Stomach (tissue), 9 donors: Measurements from ENCODE around the gene POLR3K. TPM values are rescaled to one million over a fixed set of nuclear protein-coding genes. Genes with fewer than 3 reads are reported as not detected.
A peak's percentile ranks its signal among the peaks of the same experiment; 100 is the strongest.

ENCODE experiments used
- DNase-seq, 2 donors: peaks; one replicate each; pipeline versions ENCODE4 v3.0.0 to v3.0.0-alpha.2; 2013 to 2019
- H3K27ac ChIP-seq, 5 donors: fragments of 200-600 bp in 4 of 5; sonication (generic) in 4 of 5; one replicate each; pipeline ENCODE4 v1.5.1; 2013 to 2019; ENCODE audit warnings: mild to moderate bottlenecking in 1 of 5, moderate library complexity in 1 of 5
- H3K27me3 ChIP-seq, 3 donors: fragments of 200-600 bp; sonication (generic); one replicate each; pipeline ENCODE4 v1.5.1; 2017 to 2019; ENCODE audit warnings: mixed run types in 1 of 3
- H3K36me3 ChIP-seq, 4 donors: fragments of 200-600 bp; sonication (generic); 1 replicate in 3 of 4; 2 replicates in 1 of 4; pipeline ENCODE4 v1.5.1; 2016 to 2019
- H3K4me1 ChIP-seq, 4 donors: fragments of 200-600 bp; sonication (generic); one replicate each; pipeline ENCODE4 v1.5.1; 2016 to 2019
- H3K4me3 ChIP-seq, 4 donors: fragments of 200-600 bp; sonication (generic) in 3 of 4; one replicate each; pipeline ENCODE4 v1.5.1; 2016 to 2019; ENCODE audit warnings: mild to moderate bottlenecking in 1 of 4
- H3K9me3 ChIP-seq, 4 donors: fragments of 200-600 bp; sonication (generic); one replicate each; pipeline ENCODE4 v1.5.1; 2016 to 2019
- CTCF ChIP-seq, 7 experiments: fragments of 450-650 bp in 4 of 7; fragments of 200-600 bp in 3 of 7; sonication (generic) in 3 of 7; IDR thresholded peaks; one replicate each; pipeline ENCODE4 v1.5.1; 2016 to 2019; ENCODE audit warnings: antibody characterized with exemption in 7 of 7, control low read depth in 2 of 7, mild to moderate bottlenecking in 1 of 7
- EP300 ChIP-seq: sonication (generic); formaldehyde crosslinking; IDR thresholded peaks from one replicate; pipeline ENCODE4 v1.6.1; 2017; ENCODE audit warnings: antibody characterized with exemption
- POLR2A ChIP-seq, 4 donors: fragments of 450-650 bp; IDR thresholded peaks; one replicate each; pipeline ENCODE4 v1.6.1; 2016; ENCODE audit warnings: antibody characterized with exemption in 4 of 4, control low read depth in 2 of 4, mild to moderate bottlenecking in 1 of 4, moderate library complexity in 1 of 4
- POLR2AphosphoS5 ChIP-seq, 3 donors: sonication (generic); formaldehyde crosslinking; IDR thresholded peaks; one replicate each; pipeline ENCODE4 v1.6.1; 2016; ENCODE audit warnings: antibody characterized with exemption in 3 of 3
- WGBS, 5 donors: extraction: QIAGEN DNeasy Blood & Tissue Kit in 3 of 5; methylation state at CpG; one replicate each; pipeline versions ENCODE4 v1.1.5 to v1.1.7; 2013 to 2018; 5-methylcytosine and 5-hydroxymethylcytosine counted together
- intact Hi-C: fragments of 100-400 bp; cut with DNase I; formaldehyde crosslinking; loops from one replicate; pipeline ENCODE4 v1.15.1; 2023; ENCODE audit warnings: low total_unique reads
- polyA plus RNA-seq, 3 donors: library from polyadenylated mRNA; stranded (reverse); fragments of 200-250 nt; gene quantifications; one replicate each; pipeline ENCODE4 v1.2.3, GENCODE V29; 2013
- total RNA-seq, 5 donors: library from RNA; depleted of rRNA; stranded (reverse); fragments of >200 nt; gene quantifications; one replicate each; pipeline versions ENCODE4 v1.1.0 to v1.2.3, GENCODE V29; 2014 to 2016
- donor health status: healthy with polysubstance abuse.
- donor health status: Bipolar disorder and iron deficiency.
- donor health status: healthy.

The POLR3K gene
- total and polyA plus RNA-seq, 8 donors: 2.2 to 13.3 (median 8.1) TPM; not detected in 2

- Histone ChIP-seq H3K4me1 (peaks cover 0 to 24% (median 15%) of the 10 kb centered on the region in 4 donors), H3K27ac (peak overlapping the region in 2 of 5 donors; percentile 11 to 57), H3K9me3 (no peaks in the 10 kb centered on the region), H3K36me3 (peaks cover 7 to 54% (median 47%) of the 10 kb centered on the region in 4 donors), H3K27me3 (no peaks in the 10 kb centered on the region), H3K4me3 (no peak overlapping the region)
- WGBS, 5 donors: 82 to 90% (median 89%) methylated on average over 4 to 5 of the region's 5 CpGs
- intact Hi-C loops: no loop called here
- DNase-seq: no peak
- TF ChIP-seq POLR2A (IDR thresholded peaks at IDR 0.05) (no peak), EP300 (no peak)
Observed at GRCh38 chr16:100989-101388, 47.6 kb upstream of the POLR3K start.

- Histone ChIP-seq H3K9me3 (no peaks in the 10 kb centered on the region), H3K27ac (no peak overlapping the region), H3K4me3 (no peak overlapping the region), H3K36me3 (peaks cover 4 to 36% (median 29%) of the 10 kb centered on the region in 4 donors), H3K27me3 (no peaks in the 10 kb centered on the region), H3K4me1 (peaks cover 0 to 24% (median 14%) of the 10 kb centered on the region in 4 donors)
- intact Hi-C loops: loop anchor here (2.0 kb wide), 1 partner anchor 29 kb away; no protein-coding TSS in a partner anchor
- 87 to 98% (median 92%) methylated on average over 7 to 8 of the region's 8 CpGs for WGBS, 5 donors
- TF ChIP-seq POLR2AphosphoS5 (IDR thresholded peaks at IDR 0.05) (no peak), CTCF (IDR thresholded peaks at IDR 0.05) (no peak), POLR2A (IDR thresholded peaks at IDR 0.05) (no peak), EP300 (no peak)
- DNase-seq: no peak
Observed at GRCh38 chr16:97822-98221, 44.4 kb upstream of the POLR3K start.

- TF ChIP-seq EP300 (no peak), POLR2A (IDR thresholded peaks at IDR 0.05) (no peak), CTCF (IDR thresholded peaks at IDR 0.05) (peak in 6 of 7 experiments; percentile 94 to 100 (median 98)), POLR2AphosphoS5 (IDR thresholded peaks at IDR 0.05) (peak in 2 of 3 donors; percentile 13 to 90)
- intact Hi-C loops: loop anchor here (2.0 kb wide), 1 partner anchor 28 kb away; no protein-coding TSS in a partner anchor
- H3K36me3 ChIP-seq: peaks cover 4 to 39% (median 32%) of the 10 kb centered on the region in 4 donors
- no peak overlapping the region for H3K27ac ChIP-seq
- no peaks in the 10 kb centered on the region for H3K9me3 ChIP-seq
- peaks cover 0 to 21% (median 10%) of the 10 kb centered on the region in 4 donors for H3K4me1 ChIP-seq
- H3K4me3 ChIP-seq: no peak overlapping the region
- DNase-seq: peak; percentile 92 to 95
- H3K27me3 ChIP-seq: no peaks in the 10 kb centered on the region
- WGBS, 5 donors: 5 to 14% (median 7%) methylated on average over 10 to 11 of the region's 11 CpGs
Observed at GRCh38 chr16:96935-97381, 43.5 kb upstream of the POLR3K start.

- H3K36me3 ChIP-seq: peaks cover 8 to 43% (median 36%) of the 10 kb centered on the region in 4 donors
- DNase-seq: no peak
- no peak for TF ChIP-seq CTCF (IDR thresholded peaks at IDR 0.05)
- no peak overlapping the region for H3K4me3 ChIP-seq
- H3K27me3 ChIP-seq: no peaks in the 10 kb centered on the region
- H3K9me3 ChIP-seq: no peaks in the 10 kb centered on the region
- H3K4me1 ChIP-seq: peaks cover 0 to 24% (median 13%) of the 10 kb centered on the region in 4 donors
- no peak overlapping the region for H3K27ac ChIP-seq
- intact Hi-C loops: no loop called here
- 83 to 93% (median 91%) methylated on average over 5 of the region's 5 CpGs for WGBS, 5 donors
Observed at GRCh38 chr16:94918-95265, 41.5 kb upstream of the POLR3K start.
